ENCODE data around the gene KCNQ5.

- TF ChIP-seq, protein P1, sequence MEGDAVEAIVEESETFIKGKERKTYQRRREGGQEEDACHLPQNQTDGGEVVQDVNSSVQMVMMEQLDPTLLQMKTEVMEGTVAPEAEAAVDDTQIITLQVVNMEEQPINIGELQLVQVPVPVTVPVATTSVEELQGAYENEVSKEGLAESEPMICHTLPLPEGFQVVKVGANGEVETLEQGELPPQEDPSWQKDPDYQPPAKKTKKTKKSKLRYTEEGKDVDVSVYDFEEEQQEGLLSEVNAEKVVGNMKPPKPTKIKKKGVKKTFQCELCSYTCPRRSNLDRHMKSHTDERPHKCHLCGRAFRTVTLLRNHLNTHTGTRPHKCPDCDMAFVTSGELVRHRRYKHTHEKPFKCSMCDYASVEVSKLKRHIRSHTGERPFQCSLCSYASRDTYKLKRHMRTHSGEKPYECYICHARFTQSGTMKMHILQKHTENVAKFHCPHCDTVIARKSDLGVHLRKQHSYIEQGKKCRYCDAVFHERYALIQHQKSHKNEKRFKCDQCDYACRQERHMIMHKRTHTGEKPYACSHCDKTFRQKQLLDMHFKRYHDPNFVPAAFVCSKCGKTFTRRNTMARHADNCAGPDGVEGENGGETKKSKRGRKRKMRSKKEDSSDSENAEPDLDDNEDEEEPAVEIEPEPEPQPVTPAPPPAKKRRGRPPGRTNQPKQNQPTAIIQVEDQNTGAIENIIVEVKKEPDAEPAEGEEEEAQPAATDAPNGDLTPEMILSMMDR (IDR thresholded peaks at IDR 0.05), result no peak
- no peak for TF ChIP-seq POLR2A (IDR thresholded peaks at IDR 0.05)
Observed at GRCh38 chr6:73182021-73182607, 560.2 kb downstream of the KCNQ5 start.
